Lower lobe of right lung (tissue), 2 donors: ENCODE data around the gene RPS6KA2. TPM values are rescaled to one million over a fixed set of nuclear protein-coding genes. Genes with fewer than 3 reads are reported as not detected.
"Not testable (repeated sequence)": the region's sequence is repeated elsewhere in the genome, so short reads cannot be mapped to it uniquely, and the experiment has no call there.

Experiments
- ATAC-seq, 2 donors: fragments of 200-7000 bp; cut with Tn5 transposase; one replicate each; pipeline ENCODE4 v1.9.1; 2020 to 2022; ENCODE audit warnings: mild to moderate bottlenecking in 2 of 2, moderate library complexity in 2 of 2
- DNase-seq: peaks from one replicate; pipeline ENCODE4 v3.0.0-alpha.2; 2020
- H3K27ac ChIP-seq: fragments of 200-600 bp; one replicate; pipeline ENCODE4 v1.8.0; 2022
- H3K27me3 ChIP-seq: fragments of 200-600 bp; one replicate; pipeline ENCODE4 v1.8.0; 2022; ENCODE audit warnings: low read depth
- H3K36me3 ChIP-seq: fragments of 200-600 bp; one replicate; pipeline ENCODE4 v1.8.0; 2022; ENCODE audit warnings: mild to moderate bottlenecking
- H3K4me1 ChIP-seq: fragments of 200-600 bp; one replicate; pipeline ENCODE4 v1.8.0; 2022
- H3K4me3 ChIP-seq: fragments of 200-600 bp; one replicate; pipeline ENCODE4 v1.8.0; 2022; ENCODE audit warnings: mild to moderate bottlenecking
- H3K9me3 ChIP-seq: fragments of 200-600 bp; one replicate; pipeline ENCODE4 v1.8.0; 2022
- CTCF ChIP-seq: fragments of 200-600 bp; IDR thresholded peaks from one replicate; pipeline ENCODE4 v1.8.0; 2022; ENCODE audit warnings: antibody characterized with exemption, mild to moderate bottlenecking
- intact Hi-C: fragments of 100-400 bp; cut with DNase I; formaldehyde crosslinking; loops from one replicate; pipeline ENCODE4 v1.11.0; 2022
- total RNA-seq: library from RNA; stranded (reverse); fragmentation: NEBNext Ultra II Directional; extraction: Animal tissue kit (Norgen Biotek cat#: 25700); gene quantifications from one replicate; pipeline ENCODE4 v1.2.1, GENCODE V29; 2021
- donor health status: DM: no; HTN: yes; CAD: no; lungs with severe emphysema.

RPS6KA2 gene
- total RNA-seq, 1 donor from 2014 or later: 102 TPM

- Histone ChIP-seq H3K36me3 (peaks cover 65% of the 10 kb centered on the region), H3K9me3 (no peaks in the 10 kb centered on the region), H3K27ac (no peak overlapping the region), H3K27me3 (no peaks in the 10 kb centered on the region), H3K4me3 (no peak overlapping the region), H3K4me1 (no peaks in the 10 kb centered on the region)
- no peak for DNase-seq
- TF ChIP-seq CTCF: no peak
- intact Hi-C loops: no loop called here
- ATAC-seq: no peak
Measured at GRCh38 chr6:166529586-166529985, 97.5 kb downstream of the RPS6KA2 start.

GRCh38 chr6:166529058-166529457, 98.0 kb downstream of the RPS6KA2 start:
- H3K4me1 ChIP-seq, H3K9me3 ChIP-seq, H3K4me3 ChIP-seq, DNase-seq, H3K27ac ChIP-seq, intact Hi-C loops, ATAC-seq, H3K27me3 ChIP-seq: not testable (repeated sequence)
- peaks cover 65% of the 10 kb centered on the region for H3K36me3 ChIP-seq

- Histone ChIP-seq H3K9me3 (no peaks in the 10 kb centered on the region), H3K36me3 (peaks cover 63% of the 10 kb centered on the region), H3K4me1 (no peaks in the 10 kb centered on the region), H3K27ac (no peak overlapping the region), H3K4me3 (no peak overlapping the region), H3K27me3 (no peaks in the 10 kb centered on the region)
- intact Hi-C loops: no loop called here
- no peak for ATAC-seq
- no peak for DNase-seq
- no peak for TF ChIP-seq CTCF
Measured at GRCh38 chr6:166527849-166528248, 99.2 kb downstream of the RPS6KA2 start.

- Histone ChIP-seq H3K4me1 (no peaks in the 10 kb centered on the region), H3K9me3 (no peaks in the 10 kb centered on the region), H3K27ac (no peak overlapping the region), H3K4me3 (no peak overlapping the region), H3K36me3 (peaks cover 63% of the 10 kb centered on the region), H3K27me3 (no peaks in the 10 kb centered on the region)
- TF ChIP-seq CTCF: no peak
- ATAC-seq (no peak), DNase-seq (no peak)
- intact Hi-C loops: no loop called here
Measured at GRCh38 chr6:166526937-166527336, 100.1 kb downstream of the RPS6KA2 start.

GRCh38 chr6:166525567-166525966, 101.5 kb downstream of the RPS6KA2 start:
- Histone ChIP-seq H3K27ac (no peak overlapping the region), H3K4me1 (no peaks in the 10 kb centered on the region), H3K9me3 (no peaks in the 10 kb centered on the region), H3K27me3 (no peaks in the 10 kb centered on the region), H3K4me3 (no peak overlapping the region), H3K36me3 (peaks cover 56% of the 10 kb centered on the region)
- TF ChIP-seq CTCF: no peak
- intact Hi-C loops: no loop called here
- DNase-seq (no peak), ATAC-seq (no peak)

- Histone ChIP-seq H3K27me3 (no peaks in the 10 kb centered on the region), H3K4me1 (peaks cover 4% of the 10 kb centered on the region), H3K27ac (no peak overlapping the region), H3K36me3 (peaks cover 41% of the 10 kb centered on the region), H3K4me3 (no peak overlapping the region), H3K9me3 (no peaks in the 10 kb centered on the region)
- ATAC-seq (no peak), DNase-seq (no peak)
- TF ChIP-seq CTCF: no peak
- intact Hi-C loops: no loop called here
Measured at GRCh38 chr6:166523782-166524559, 103.1 kb downstream of the RPS6KA2 start.
